Stimulated activated CD4-positive, alpha-beta T cell treated with anti-CD3 and anti-CD28 coated beads, Interleukin-4, amount 100 ng/mL, for 4 hours (primary cell): ENCODE results near the gene PSMB7.

Source experiments
- DNase-seq, 2 experiments: peaks; one replicate each; pipeline ENCODE4 v3.0.0-alpha.2; 2020

PSMB7 gene

GRCh38 chr9:124355941-124356744, 59.1 kb downstream of the PSMB7 start:
- no peak for DNase-seq

DNA sequence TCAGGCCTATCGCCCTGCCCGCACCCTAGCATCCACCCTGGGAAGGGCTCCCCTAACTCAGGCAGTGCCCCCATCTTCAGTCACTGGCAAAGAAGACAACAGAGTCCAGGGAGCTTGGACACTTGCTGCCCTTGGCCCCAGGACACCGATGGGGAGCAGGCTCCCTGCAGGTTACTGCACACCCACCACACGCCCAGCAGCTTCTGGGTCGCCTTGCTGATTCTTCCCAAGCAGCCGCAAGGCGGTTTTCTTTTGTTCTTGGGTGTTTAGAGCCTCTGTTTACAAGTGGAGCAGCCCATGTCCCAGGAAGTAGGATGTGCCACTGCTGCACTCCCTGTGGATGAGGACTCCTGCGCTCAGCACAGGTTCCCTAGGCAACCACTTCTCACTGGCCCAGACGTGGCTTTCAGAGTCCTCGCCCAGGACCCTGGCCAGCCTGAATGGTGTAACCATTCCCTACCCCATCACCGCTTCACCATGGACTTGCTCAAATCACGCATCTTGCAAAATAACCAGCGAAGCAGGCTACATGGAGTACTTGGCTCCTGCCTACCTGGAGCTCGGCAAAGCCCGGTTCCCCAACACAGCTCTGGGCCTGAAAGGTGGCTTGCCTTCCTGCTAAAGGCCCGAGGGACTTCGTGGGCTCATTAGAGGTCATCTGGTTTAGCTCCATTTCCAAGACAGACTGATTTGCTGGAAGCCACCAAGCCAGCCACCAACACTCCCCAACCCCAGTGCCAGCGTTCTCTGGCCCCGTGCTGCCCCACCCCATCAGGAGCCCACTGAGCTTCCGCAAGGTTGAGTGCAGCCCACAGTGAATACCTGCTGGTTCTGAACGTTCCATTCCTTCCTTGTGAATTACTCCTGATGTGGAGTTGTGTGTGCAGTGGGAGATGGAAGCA, 60.0 kb downstream of the PSMB7 start:
- no peak for DNase-seq

DNA sequence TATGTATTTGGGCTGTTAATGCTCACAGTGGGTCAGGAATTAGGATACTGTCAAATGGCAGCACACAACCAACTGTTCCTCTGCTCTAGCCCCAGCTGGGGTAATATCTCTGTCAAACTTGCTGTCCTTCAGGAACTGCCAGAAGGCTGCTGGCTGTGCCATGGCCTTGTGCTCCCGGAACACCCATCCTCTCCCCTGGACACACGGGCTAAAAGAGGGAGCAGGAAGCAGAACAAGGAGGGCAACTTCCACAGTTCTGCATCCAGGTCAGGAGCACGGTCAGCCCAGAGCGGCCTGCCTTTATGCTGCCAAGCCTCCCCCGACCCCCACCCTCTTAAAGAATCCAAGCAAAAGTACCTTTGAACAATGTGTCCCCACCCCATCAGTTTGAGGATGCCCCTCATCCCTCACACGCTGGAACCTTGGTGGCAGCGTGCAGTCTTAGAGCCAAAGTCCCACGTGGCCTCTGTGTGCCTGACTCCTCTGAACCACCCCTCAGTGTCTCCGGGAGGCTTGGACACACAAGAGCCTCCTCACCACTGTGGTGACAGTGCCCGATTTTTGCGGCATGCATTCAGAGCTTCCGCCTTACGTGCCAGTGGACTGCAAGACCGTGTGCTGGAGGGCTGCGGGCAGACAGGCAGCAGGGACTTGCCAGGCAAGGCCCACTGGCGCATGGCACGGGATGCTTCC, 60.8 kb downstream of the PSMB7 start:
- no peak for DNase-seq

- DNase-seq, result no peak
Observed at GRCh38 chr9:124353811-124354274, 61.4 kb downstream of the PSMB7 start.

- DNase-seq, result no peak
Observed at GRCh38 chr9:124353166-124353768, 62.0 kb downstream of the PSMB7 start.

DNA sequence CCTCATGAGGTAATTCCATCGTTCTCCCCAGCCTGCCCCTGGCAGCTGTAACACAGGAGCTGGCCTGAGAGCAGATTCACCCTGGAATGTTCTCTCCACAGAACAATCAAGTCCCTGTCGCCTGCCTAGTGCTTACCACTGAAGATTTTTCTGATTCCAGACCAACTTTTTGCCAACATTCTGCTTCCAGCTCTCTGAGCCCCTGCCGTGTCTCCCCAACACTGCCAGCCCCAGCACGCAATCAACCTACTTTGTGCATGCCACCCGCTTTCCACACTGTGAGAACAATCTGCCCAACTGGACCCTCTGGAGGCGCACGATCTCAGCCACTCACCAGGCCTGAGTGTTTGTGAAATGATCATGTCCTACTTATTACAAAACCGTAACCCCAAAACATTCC, 62.6 kb downstream of the PSMB7 start:
- no peak for DNase-seq

DNA sequence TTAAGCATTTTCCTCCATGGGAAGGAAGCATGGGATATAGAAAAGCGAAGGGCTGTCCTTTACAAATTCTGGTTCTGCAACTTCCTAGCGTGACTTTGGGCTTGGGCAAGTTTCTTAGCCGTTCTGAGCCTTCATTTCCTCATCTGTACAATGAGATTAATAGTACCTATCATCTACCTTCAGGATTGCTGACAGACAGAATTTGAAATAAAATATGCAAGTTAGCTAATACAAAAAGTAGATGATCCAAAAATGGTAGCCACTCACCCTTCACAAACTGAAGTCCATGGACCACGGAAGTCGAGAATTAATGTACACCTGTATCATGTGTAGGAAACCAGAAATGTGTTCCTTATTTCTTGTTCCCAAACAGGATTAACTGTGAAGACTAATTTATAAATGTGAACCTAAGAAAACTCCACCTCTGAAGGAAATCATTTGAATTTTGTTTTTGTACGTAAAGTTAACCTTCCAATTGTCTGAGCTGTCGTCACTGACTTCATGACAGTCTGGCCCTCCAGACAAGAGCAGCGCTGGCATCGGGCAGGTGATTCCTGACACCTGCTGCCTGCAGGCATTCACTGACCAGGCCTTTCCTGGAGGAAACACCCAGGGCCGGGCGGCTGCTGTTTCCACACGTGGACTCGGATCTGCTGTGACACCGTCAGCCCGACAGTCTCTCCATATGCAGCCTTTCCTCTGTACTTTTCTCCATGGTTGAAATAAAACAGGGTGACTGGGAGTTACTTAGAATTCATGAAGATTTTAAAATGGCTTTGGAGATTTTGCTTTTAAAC, 63.4 kb downstream of the PSMB7 start:
- DNase-seq, result no peak

DNA sequence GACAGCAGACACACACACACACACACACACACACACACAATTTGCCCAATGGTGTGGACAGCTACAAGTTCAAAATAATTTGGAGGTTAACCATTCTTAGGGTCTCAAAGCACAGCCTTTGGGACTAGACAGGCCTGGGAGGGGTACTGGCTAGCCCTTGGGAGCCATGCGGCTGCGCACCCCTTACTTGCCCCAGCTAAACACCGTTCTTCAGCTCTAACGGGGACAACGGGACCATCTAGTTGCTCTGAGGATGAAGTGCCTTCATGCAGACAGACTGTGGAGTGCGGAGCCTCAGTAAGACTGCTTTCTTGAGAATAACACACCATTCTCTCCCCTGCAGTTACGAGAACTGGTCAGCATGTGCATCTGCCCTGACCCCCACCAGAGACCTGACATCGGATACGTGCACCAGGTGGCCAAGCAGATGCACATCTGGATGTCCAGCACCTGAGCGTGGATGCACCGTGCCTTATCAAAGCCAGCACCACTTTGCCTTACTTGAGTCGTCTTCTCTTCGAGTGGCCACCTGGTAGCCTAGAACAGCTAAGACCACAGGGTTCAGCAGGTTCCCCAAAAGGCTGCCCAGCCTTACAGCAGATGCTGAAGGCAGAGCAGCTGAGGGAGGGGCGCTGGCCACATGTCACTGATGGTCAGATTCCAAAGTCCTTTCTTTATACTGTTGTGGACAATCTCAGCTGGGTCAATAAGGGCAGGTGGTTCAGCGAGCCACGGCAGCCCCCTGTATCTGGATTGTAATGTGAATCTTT, 64.6 kb downstream of the PSMB7 start:
- no peak for DNase-seq

GRCh38 chr9:124349675-124350493, 65.4 kb downstream of the PSMB7 start:
- DNase-seq, result no peak

DNA sequence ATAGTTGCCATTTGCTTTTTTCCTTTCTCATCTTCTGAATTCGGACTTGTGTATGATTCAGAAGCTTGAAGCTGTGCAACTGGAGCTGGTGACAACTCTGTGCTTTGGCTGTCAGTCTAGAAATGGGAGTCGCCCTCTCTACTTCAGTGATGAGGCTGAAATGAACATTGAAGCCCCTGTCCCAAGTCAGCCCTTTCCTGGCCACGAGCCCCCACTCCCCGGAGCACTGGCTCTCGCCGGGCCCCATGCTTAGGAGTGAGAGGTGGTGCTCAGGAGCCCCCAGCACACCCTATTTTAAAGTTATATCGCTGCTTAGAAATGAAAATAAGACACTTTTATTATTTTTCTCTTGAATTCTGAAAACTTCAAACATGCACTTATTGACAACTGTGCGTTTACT, 66.0 kb downstream of the PSMB7 start:
- DNase-seq, result no peak

DNA sequence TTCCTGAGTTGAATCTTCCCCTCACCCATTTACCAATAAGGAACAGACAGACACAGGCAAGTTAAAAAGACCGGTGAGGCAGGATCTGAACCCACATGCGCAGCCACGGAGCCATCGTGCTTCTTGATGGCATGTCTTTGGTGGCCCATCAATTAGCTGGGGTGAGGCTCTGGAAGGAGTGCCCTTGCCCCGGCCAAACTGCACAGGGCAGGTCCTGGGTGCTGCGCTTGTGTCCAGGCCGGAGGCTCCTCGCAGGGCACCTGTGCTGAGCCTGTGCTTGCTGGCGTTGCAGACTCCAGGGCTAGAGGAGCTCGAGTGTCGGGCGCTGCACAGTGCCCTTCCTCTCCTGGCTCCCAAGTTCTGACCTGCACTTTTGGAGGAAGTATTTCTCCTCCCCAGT, 66.4 kb downstream of the PSMB7 start:
- DNase-seq, result no peak

GRCh38 chr9:124348363-124348762, 66.9 kb downstream of the PSMB7 start:
- no peak for DNase-seq

- DNase-seq, result no peak
Observed at GRCh38 chr9:124347968-124348358, 67.3 kb downstream of the PSMB7 start.

DNA sequence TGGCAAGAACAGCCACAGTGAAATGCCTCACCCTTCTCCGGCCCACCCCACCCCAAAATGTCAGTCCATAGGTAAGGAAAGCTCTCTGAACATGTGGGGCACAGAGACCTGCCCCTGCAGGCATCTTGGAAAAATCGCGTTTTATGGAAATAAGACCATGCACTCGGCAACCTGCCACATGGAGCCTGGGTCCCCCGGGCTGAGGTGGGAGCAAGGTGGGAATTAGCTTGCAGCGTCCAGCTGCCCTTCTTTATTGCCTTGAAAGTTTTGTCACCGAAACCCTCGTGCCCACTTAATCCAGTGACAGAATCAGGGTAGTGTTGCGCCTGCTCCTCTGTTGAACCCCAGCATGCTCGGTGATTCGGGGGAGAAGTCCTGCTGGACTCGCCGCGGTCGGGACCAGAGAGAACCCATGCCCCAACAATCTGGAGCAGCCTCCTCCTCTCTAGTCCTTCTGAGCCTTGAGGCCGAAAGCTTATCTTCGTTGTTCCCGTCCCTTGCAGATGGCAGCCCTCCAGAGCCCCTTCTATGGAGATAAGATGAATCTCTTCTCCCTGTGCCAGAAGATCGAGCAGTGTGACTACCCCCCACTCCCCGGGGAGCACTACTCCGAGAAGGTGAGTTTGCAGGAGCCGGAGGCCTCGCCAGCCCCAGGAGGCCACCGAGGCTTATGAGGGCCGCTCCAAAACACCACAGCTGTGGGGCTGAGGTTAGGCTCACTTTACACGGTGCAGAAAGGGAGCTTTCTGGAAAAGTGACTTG, 67.9 kb downstream of the PSMB7 start:
- no peak for DNase-seq

DNA sequence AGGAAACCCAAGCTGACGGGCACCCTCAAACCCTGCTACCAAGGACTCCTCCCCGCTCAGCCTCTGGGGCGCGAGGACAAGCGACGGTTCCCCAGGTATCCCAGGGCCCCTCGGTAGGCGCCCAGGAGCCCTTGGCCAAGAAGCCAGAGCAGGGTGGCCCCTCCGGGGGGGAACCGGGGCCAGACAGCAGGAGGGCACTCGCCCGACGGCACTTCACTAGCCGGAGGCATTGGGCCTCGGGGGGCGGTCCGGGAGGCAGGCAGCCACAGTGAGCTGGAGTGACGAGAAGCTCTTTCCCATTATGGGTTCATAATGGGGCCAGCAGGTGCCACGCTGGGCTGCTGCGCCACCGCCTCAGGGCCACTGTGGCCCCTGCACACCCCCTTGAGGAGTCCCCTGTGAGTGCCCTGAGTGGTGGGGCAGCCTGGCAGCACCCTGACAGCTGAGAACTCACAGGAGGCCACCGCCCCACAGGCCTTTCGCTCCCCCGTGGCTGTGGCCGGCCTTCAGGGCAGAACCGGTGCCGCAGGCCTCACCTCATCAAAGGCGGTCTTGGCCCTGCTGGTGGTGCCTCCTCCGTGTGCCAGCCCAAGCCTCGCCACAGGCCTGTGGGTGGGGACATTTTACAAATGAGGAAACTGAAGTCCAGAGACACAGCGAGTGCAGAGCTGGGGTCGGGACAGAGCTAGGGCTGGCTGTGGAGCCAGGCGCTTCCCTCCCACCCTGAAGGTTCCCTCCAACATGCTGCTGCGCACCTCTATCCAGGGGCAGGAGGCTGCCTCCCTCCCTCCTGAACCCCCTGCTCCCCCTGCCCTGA, 68.7 kb downstream of the PSMB7 start:
- DNase-seq, result no peak

GRCh38 chr9:124345751-124346281, 69.4 kb downstream of the PSMB7 start:
- DNase-seq, result no peak

DNA sequence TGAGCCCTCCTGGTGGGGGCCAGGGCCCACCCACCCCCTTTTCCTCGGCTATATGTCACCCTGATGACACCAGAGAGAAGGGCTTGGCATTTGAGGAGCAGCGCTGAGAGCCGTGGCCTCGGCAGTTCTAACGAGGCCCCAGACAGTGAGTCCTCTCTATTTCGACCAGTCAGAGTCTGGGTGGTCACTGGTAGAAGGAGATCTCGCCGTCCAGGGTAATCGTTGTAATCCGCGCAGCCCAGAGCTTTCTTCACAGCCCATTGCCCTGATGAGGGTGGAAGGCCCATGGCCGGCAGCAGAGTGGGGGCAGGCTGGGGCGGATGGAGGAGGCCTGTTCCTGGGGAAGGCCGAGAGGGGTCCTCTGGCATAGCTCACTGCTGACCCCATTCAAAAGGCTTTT, 70.2 kb downstream of the PSMB7 start:
- no peak for DNase-seq

- DNase-seq, result no peak
Observed at GRCh38 chr9:124344291-124345050, 70.8 kb downstream of the PSMB7 start.
